BLaER1 (cell line): ENCODE measurements around the gene PHKG2.
A peak's percentile ranks its signal among the peaks of the same experiment; 100 is the strongest.

Source experiments
- H3K27ac ChIP-seq: shearing (Covaris generic); formaldehyde crosslinking; 2 replicates; pipeline ENCODE4 v1.8.1; 2022
- H3K27me3 ChIP-seq: shearing (Covaris generic); formaldehyde crosslinking; 2 replicates; pipeline ENCODE4 v1.8.1; 2022
- H3K36me3 ChIP-seq: shearing (Covaris generic); formaldehyde crosslinking; 2 replicates; pipeline ENCODE4 v1.8.1; 2022
- H3K4me1 ChIP-seq: shearing (Covaris generic); formaldehyde crosslinking; 2 replicates; pipeline ENCODE4 v1.8.1; 2022
- H3K4me2 ChIP-seq: shearing (Covaris generic); formaldehyde crosslinking; 2 replicates; pipeline ENCODE4 v1.8.1; 2022
- H3K4me3 ChIP-seq: shearing (Covaris generic); formaldehyde crosslinking; 2 replicates; pipeline ENCODE4 v1.8.1; 2022
- H3K9ac ChIP-seq: shearing (Covaris generic); formaldehyde crosslinking; 2 replicates; pipeline ENCODE4 v1.8.1; 2022
- H3K9me3 ChIP-seq: shearing (Covaris generic); formaldehyde crosslinking; 2 replicates; pipeline ENCODE4 v1.8.1; 2022
- H4K20me1 ChIP-seq: shearing (Covaris generic); formaldehyde crosslinking; 2 replicates; pipeline ENCODE4 v1.8.1; 2022
- Cebpa-rat ChIP-seq: shearing (Covaris generic); IDR thresholded peaks from 2 replicates; pipeline ENCODE4 v1.8.1; 2022

The PHKG2 gene

GRCh38 chr16:30741461-30741914 lies 6.7 kb upstream of the PHKG2 start:
- peaks cover 90% of the 10 kb centered on the region for H3K36me3 ChIP-seq
- H3K27ac ChIP-seq: no peak overlapping the region
- no peak overlapping the region for H3K9ac ChIP-seq

GRCh38 chr16:30743716-30744115 lies 4.5 kb upstream of the PHKG2 start:
- Histone ChIP-seq H4K20me1 (peaks cover 13% of the 10 kb centered on the region), H3K9me3 (no peaks in the 10 kb centered on the region), H3K27me3 (no peaks in the 10 kb centered on the region), H3K4me2 (no peak overlapping the region), H3K9ac (no peak overlapping the region), H3K27ac (no peak overlapping the region), H3K4me1 (peaks cover 19% of the 10 kb centered on the region), H3K36me3 (peaks cover 68% of the 10 kb centered on the region), H3K4me3 (no peak overlapping the region)
- no peak for TF ChIP-seq Cebpa-rat

More at GRCh38 chr16:30741461-30741914, 6.7 kb upstream of the PHKG2 start:
- no peak for TF ChIP-seq Cebpa-rat
- Histone ChIP-seq H4K20me1 (peaks cover 31% of the 10 kb centered on the region), H3K4me1 (peaks cover 13% of the 10 kb centered on the region), H3K9me3 (no peaks in the 10 kb centered on the region), H3K4me2 (no peak overlapping the region), H3K27me3 (no peaks in the 10 kb centered on the region), H3K4me3 (no peak overlapping the region)

- no peak overlapping the region for H3K9ac ChIP-seq
- H3K27me3 ChIP-seq: no peaks in the 10 kb centered on the region
- no peak overlapping the region for H3K4me3 ChIP-seq
- H3K4me1 ChIP-seq: peaks cover 20% of the 10 kb centered on the region
- H3K27ac ChIP-seq: no peak overlapping the region
- H3K4me2 ChIP-seq: no peak overlapping the region
- H4K20me1 ChIP-seq: peaks cover 9% of the 10 kb centered on the region
- no peak for TF ChIP-seq Cebpa-rat
- H3K36me3 ChIP-seq: peaks cover 63% of the 10 kb centered on the region
- no peaks in the 10 kb centered on the region for H3K9me3 ChIP-seq
Observed at GRCh38 chr16:30744183-30744582, 4.0 kb upstream of the PHKG2 start.

GRCh38 chr16:30745082-30745481 lies 3.1 kb upstream of the PHKG2 start:
- TF ChIP-seq Cebpa-rat: no peak
- H3K4me1 ChIP-seq: peaks cover 29% of the 10 kb centered on the region
- no peak overlapping the region for H3K4me2 ChIP-seq
- H3K9me3 ChIP-seq: no peaks in the 10 kb centered on the region
- no peaks in the 10 kb centered on the region for H3K27me3 ChIP-seq
- H4K20me1 ChIP-seq: no peaks in the 10 kb centered on the region
- H3K27ac ChIP-seq: no peak overlapping the region
- H3K4me3 ChIP-seq: no peak overlapping the region
- peaks cover 54% of the 10 kb centered on the region for H3K36me3 ChIP-seq
- no peak overlapping the region for H3K9ac ChIP-seq

GRCh38 chr16:30746638-30747175 lies 1.5 kb upstream of the PHKG2 start:
- Histone ChIP-seq H4K20me1 (peaks cover 7% of the 10 kb centered on the region; the same call in 1 of the 2 replicates), H3K9me3 (no peaks in the 10 kb centered on the region), H3K9ac (no peak overlapping the region), H3K4me2 (no peak overlapping the region), H3K27ac (no peak overlapping the region), H3K4me3 (no peak overlapping the region), H3K4me1 (peaks cover 17% of the 10 kb centered on the region), H3K27me3 (no peaks in the 10 kb centered on the region), H3K36me3 (peaks cover 54% of the 10 kb centered on the region)
- no peak for TF ChIP-seq Cebpa-rat

- peaks cover 7% of the 10 kb centered on the region; the same call in 1 of the 2 replicates for H4K20me1 ChIP-seq
- no peaks in the 10 kb centered on the region for H3K9me3 ChIP-seq
- peak overlapping the region; percentile 78 for H3K27ac ChIP-seq
- peaks cover 54% of the 10 kb centered on the region for H3K36me3 ChIP-seq
- peak overlapping the region; percentile 73 for H3K9ac ChIP-seq
- no peaks in the 10 kb centered on the region for H3K27me3 ChIP-seq
- peak overlapping the region; percentile 74 for H3K4me2 ChIP-seq
- TF ChIP-seq Cebpa-rat: no peak
- peaks cover 17% of the 10 kb centered on the region for H3K4me1 ChIP-seq
- H3K4me3 ChIP-seq: peak overlapping the region; percentile 75; the same call in 1 of the 2 replicates
Observed at GRCh38 chr16:30747331-30747730, 894 bp upstream of the PHKG2 start.

- H3K4me3 ChIP-seq: peak overlapping the region; percentile 75
- peaks cover 17% of the 10 kb centered on the region for H3K4me1 ChIP-seq
- H4K20me1 ChIP-seq: peaks cover 7% of the 10 kb centered on the region; the same call in 1 of the 2 replicates
- H3K4me2 ChIP-seq: peak overlapping the region; percentile 82
- H3K9ac ChIP-seq: peak overlapping the region; percentile 78
- H3K9me3 ChIP-seq: no peaks in the 10 kb centered on the region
- H3K36me3 ChIP-seq: peaks cover 54% of the 10 kb centered on the region
- H3K27me3 ChIP-seq: no peaks in the 10 kb centered on the region
- TF ChIP-seq Cebpa-rat: no peak
- H3K27ac ChIP-seq: 0 out of 2 replicates have a peak overlapping the region, but pooled peaks have one; percentile 35
Observed at GRCh38 chr16:30748634-30749445, 615 bp downstream of the PHKG2 start.

- Histone ChIP-seq H3K27me3 (no peaks in the 10 kb centered on the region), H3K4me2 (no peak overlapping the region), H3K4me3 (no peak overlapping the region), H4K20me1 (peaks cover 7% of the 10 kb centered on the region; the same call in 1 of the 2 replicates), H3K9me3 (no peaks in the 10 kb centered on the region), H3K36me3 (peaks cover 55% of the 10 kb centered on the region), H3K27ac (no peak overlapping the region), H3K4me1 (peaks cover 17% of the 10 kb centered on the region), H3K9ac (no peak overlapping the region)
- no peak for TF ChIP-seq Cebpa-rat
Observed at GRCh38 chr16:30750201-30750600, 2.0 kb downstream of the PHKG2 start.

GRCh38 chr16:30750876-30751465 lies 2.7 kb downstream of the PHKG2 start:
- no peak overlapping the region for H3K4me3 ChIP-seq
- H3K4me2 ChIP-seq: no peak overlapping the region
- no peak overlapping the region for H3K9ac ChIP-seq

GRCh38 chr16:30753596-30753995 lies 5.4 kb downstream of the PHKG2 start:
- peaks cover 7% of the 10 kb centered on the region; the same call in 1 of the 2 replicates for H4K20me1 ChIP-seq
- no peak overlapping the region for H3K9ac ChIP-seq
- H3K27me3 ChIP-seq: no peaks in the 10 kb centered on the region
- peaks cover 15% of the 10 kb centered on the region for H3K4me1 ChIP-seq
- H3K9me3 ChIP-seq: no peaks in the 10 kb centered on the region
- H3K4me3 ChIP-seq: no peak overlapping the region
- H3K4me2 ChIP-seq: no peak overlapping the region
- TF ChIP-seq Cebpa-rat: no peak
- H3K27ac ChIP-seq: no peak overlapping the region
- H3K36me3 ChIP-seq: peaks cover 82% of the 10 kb centered on the region

More at GRCh38 chr16:30750876-30751465, 2.7 kb downstream of the PHKG2 start:
- H4K20me1 ChIP-seq: peaks cover 7% of the 10 kb centered on the region; the same call in 1 of the 2 replicates
- TF ChIP-seq Cebpa-rat: no peak
- H3K36me3 ChIP-seq: peaks cover 57% of the 10 kb centered on the region
- peaks cover 17% of the 10 kb centered on the region for H3K4me1 ChIP-seq
- no peaks in the 10 kb centered on the region for H3K27me3 ChIP-seq
- no peaks in the 10 kb centered on the region for H3K9me3 ChIP-seq
- H3K27ac ChIP-seq: no peak overlapping the region
